Activated CD8-positive, alpha-beta memory T cell treated with anti-CD3 and anti-CD28 coated beads, Interleukin-2, amount 50 U/mL, for 4 hours (primary cell): Measurements from ENCODE around the gene MCCD1.

Experiments used
- DNase-seq: peaks from one replicate; pipeline ENCODE4 v3.0.0-alpha.2; 2020

MCCD1 gene

DNA sequence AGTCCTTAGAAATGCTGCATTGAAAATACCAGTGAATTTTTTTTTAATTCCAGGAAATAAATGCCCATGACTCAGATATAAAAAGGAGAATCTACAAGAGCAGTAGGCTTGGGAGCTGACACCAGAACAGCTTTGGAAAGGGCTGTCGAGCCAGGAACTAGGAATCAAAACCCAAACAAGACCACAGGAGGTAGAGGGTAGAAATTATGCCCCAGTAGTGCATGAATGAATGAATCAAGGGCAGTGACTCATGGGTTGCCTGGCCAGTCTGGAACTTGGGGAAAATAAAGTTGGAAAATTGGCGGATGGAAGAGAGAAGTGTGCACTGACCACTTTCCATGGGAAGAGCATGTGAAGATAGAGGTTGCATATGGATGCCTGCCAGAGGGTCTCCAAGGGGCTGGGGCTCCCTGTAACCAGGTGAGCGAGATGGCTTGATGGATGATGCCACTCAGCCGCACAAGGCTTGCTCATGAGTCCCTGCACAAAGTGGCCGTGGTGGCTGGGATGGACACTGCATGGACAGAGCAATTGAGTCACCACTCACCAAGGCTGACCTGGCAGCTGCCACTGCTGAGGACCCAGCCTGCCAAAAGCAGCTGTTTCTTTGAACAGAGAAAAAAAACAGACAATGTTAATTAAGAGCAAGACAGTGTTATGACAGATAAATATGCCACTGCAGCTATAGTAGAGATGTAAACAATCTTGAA is 15.2 kb upstream of the MCCD1 start:
- no peak for DNase-seq

DNA sequence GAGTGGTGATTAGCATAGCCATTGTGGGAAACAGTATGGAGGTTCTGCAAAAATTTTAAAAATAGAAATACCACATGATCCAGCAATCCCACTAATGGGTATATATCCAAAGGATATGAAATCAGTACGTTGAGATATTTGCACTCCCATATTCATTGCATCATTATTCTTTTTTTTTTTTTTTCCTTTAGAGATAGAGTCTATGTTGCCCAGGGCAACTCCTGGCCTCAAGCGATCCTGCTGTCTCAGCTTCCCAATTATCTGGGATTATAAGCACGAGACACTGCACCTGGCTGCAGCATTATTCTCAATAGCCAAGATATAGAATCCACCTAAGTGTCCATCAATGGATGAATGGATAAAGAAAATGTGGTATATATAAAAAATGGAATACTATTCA is 6.9 kb upstream of the MCCD1 start:
- DNase-seq: no peak

DNA sequence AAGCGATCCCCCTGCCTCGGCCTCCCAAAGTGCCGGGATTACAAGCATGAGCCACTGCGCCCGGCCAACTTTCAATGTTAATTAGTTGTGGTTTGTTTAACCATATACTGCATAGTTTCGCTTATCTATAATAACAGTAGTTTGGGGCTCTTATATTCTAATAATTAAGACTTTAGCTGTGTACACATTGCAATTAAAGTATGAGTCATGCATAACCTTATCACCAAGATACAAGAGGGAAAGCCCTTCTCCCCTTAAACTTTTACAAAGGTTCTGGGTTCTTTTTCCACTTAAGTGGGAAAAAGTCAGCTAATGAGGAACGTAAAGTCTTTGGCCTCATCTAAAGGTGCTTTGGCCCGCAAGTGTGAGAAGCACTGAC is 3.2 kb upstream of the MCCD1 start:
- DNase-seq: no peak

DNA sequence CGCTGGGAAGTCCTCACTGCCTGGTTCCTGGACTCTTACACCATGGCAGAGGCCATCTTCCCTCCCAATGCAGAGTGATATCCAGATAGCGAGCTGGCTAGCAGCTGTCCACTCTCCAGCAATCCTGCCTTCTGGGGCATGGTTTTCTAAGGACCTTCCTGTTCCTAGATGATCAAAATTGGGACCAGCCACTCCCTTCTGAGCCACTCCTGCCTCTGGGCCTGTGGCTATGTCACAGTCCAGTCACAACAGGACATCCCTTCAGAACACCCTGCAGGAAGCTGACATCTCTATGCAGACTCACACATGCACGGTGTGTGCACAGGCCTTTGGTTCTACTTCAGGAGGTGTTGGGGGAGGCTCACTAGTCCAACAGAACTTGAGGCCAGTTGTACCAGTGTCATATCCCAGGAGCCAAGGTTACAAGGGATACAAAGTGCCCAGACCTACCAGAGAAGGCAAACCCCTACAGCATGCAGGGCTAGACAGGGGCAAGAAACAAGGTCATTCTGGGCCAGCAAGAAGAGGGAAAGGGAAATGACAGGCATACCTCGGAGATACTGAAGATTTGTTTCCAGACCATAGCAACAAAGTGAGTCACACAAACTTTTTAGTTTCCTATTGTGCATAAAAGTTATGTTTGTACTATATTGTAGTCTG is 2.7 kb upstream of the MCCD1 start:
- DNase-seq: no peak

DNA sequence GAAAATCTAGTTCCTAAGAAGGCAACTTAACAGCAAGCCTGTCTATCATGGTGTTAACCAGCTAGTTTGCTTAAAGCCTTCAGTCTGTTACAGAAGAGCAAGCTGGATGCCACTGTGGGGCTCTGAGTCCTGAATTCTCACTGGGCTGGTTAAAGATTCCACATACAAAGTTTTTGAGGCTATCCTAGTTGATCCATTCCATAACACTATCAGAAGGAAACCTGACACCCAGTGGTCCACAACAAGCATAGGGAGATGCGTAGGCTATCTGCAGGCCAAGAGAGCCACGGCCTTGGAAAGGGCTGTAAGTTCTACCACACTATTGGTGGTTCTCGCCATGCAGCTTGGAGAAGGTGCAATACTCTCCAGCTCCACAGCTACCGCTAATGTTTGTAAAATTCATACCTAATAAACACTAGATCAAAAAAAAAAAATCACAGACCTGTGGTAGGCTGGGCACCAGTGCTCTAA is 420 bp upstream of the MCCD1 start:
- DNase-seq: no peak

DNA sequence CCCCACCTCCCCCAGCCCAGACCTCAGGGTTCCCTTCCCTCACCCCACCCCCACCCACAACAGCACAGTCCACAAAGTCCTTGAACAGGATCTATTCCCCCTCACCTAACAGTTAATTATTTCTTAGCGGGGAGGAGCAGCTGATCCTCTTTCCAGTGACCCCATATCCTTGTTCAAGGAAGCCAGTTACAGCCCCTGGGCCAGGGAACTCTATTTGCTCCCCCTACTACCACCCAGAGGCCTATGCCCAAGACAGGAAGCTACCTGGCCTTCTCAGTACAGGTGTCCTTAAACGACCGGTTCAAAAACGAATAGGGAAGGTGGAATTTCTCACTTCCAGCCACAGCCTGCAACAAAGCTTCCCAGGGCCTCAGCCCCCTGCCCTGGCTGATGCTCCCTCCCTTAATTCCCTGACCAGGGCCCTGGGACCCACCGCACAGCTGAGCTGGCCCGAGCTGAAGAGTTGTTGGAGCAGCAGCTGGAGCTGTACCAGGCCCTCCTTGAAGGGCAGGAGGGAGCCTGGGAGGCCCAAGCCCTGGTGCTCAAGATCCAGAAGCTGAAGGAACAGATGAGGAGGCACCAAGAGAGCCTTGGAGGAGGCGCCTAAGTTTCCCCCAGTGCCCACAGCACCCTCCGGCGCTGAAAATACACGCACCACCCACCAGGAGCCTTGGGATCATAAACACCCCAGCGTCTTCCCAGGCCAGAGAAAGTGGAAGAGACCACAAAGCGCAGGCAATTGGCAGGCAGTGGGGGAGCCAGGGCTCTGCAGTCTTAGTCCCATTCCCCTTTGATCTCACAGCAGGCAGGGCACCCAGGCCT is 778 bp downstream of the MCCD1 start:
- DNase-seq: no peak

DNA sequence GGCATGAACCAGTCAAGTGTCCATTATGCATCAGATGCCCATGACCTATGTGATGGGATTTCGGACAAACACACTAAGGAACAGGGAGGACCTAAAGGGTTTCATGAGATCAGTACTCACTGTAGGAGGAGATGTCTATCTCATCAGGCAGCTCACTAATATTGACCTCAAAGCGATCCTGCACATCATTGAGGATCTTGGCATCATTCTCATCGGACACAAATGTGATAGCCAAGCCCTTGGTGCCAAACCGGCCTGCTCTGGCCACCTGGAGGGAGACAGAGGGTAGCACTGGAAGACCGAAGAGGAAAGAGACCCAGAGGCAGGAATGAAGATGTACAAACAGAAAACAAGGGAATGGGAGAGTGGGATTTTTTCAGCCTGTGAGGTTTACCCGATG is 1.9 kb downstream of the MCCD1 start:
- DNase-seq: no peak

DNA sequence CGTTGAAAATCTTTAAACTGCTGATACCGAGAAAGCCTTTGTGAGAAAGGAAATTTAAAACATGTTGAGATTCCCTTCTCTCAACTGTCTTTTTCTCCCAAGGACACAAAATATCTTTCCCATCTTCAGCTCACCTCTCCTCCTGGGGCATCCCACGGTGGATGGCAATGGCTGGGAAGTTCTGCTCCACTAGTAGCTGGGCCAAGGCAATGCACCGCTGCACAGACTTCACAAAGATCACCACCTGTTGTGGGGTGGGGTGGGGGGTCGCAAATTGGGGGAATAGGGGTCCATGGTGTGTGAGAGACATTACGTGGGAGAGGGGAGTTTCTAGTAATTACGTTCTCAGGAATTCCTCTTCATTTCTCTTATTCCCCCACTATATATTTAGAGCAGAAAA is 2.4 kb downstream of the MCCD1 start:
- DNase-seq: no peak

DNA sequence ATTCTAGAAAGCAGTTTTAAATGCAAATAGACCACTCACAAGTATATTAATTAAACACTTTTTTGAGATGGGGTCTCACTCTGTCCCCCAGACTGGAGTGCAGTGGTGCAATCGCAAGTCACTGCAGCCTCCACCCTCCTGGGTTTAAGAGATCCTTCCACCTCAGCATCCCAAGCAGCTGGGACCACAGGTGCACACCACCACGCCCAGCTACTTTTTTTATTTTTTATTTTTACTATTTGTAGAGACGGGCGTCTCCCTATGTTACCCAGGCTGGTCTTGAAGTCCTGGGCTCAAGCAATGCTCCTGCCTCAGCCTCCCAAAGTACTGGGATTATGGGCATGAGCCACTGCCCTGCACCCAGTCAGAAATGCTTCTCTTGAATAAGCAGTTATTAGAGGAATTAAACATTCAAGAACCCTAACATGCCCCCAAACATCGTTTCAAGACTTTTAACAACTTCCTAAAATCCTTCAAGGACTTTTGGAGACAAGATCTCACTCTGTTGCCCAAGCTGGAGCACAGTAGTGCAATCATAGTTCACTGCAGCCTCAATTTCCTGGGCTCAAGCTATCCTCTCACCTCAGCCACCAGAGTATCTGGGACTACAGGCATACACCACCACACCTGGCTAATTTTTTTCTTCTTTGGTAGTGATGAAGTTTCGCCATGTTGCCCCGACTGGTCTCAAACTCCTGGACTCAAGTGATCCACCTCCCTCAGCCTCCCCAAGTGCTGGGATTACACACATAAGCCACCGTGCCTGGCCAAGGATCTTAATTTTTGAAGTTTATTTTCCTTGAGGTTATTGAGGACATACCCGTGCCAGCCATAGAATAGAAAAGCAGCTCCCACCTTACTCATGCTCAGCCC is 3.2 kb downstream of the MCCD1 start:
- no peak for DNase-seq

DNA sequence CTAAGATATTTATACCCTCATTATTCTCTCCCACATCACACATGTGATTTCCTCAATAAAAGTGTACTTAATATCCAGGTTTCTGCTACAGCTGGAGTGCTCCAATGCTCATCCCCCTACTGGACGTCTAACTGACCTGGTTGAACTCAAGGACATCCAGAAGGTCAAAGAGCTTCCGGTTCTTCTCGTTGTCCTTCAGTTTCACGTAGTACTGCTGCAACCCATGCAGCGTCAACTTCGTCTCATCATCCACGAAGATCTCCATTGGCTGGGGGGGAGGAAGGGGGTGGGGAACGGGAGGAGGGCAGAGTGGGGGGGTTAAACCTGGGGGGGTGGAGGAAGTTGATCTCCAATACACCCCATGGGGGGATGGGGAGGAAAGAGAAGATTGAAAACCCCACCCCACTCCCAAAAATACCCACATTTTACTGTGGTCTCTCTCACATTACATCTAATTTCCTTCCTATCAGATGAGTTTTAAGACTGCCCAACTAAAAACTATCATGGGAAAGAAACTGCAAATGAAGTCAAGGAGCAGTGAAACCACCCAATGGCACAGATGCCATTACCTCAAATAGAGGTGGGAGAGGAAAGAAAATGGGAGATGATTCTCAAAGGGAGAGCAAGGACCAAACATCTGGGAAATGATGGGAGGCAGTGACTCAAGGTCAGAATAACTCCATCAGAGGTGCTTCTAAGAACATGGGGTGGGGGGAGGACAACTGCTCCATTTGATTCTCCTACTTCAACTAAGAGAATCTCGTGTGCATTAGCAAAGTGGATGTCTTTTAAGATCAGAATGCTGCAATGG is 4.1 kb downstream of the MCCD1 start:
- DNase-seq: no peak

DNA sequence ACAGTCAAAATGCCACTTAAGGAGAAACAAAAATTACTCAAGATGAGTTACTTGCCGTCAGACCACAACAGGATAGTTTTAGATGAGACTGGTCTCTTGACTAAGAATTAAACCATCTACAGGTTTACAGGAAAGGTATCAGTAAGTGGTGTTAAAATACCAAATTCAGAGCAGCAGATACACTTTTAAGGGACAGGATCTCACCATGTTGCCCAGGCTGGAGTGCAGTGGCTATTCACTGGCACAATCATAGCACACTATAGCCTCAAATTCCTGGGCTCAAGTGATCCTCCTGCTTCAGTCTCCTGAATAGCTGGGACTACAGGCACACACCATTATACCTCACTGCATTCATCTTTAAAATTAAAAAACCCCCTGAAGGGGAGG is 4.7 kb downstream of the MCCD1 start:
- DNase-seq: no peak

DNA sequence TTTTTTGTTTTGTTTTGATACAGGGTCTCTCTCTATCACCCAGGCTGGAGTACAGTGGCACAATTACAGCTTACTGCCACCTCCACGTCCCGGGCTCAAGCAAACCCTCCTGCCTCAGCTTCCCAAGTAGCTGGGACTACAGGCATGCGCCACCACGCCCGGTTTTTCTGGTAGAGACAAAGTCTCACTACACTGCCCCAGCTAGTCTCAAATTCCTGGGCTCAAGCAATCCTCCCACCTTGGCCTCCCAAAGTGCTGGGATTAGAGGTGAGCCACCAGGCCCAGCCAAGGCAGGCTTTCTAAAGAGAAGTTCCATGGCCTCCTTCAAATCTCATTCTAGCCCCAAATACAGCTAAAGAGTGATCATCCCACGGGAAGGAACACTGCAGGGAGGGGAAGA is 5.2 kb downstream of the MCCD1 start:
- no peak for DNase-seq

DNA sequence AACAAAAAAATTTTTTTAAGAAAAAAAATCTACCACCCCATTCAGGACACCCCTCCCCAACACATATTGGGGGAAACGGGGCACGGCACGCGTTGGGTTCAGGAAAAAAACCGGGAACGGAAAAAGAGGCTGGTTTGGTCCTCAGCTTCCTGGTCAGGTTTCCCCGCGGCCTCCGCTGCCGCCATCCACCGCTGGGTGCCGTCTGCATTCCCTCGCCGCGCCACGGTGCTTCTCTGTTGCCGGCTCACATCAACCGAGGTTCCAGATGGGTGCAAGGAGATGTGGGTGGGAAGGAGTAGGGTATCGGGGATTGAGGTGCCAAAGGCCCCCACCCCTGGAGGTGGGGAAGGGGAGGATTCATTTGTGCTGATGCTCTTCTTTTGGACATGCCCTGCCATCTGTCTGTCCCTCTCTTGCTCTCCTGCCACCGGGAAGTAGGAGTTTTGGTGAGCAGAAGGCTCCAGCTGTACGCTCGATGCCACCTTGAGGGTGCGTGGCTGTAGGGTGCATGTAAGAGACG is 5.8 kb downstream of the MCCD1 start:
- no peak for DNase-seq

DNA sequence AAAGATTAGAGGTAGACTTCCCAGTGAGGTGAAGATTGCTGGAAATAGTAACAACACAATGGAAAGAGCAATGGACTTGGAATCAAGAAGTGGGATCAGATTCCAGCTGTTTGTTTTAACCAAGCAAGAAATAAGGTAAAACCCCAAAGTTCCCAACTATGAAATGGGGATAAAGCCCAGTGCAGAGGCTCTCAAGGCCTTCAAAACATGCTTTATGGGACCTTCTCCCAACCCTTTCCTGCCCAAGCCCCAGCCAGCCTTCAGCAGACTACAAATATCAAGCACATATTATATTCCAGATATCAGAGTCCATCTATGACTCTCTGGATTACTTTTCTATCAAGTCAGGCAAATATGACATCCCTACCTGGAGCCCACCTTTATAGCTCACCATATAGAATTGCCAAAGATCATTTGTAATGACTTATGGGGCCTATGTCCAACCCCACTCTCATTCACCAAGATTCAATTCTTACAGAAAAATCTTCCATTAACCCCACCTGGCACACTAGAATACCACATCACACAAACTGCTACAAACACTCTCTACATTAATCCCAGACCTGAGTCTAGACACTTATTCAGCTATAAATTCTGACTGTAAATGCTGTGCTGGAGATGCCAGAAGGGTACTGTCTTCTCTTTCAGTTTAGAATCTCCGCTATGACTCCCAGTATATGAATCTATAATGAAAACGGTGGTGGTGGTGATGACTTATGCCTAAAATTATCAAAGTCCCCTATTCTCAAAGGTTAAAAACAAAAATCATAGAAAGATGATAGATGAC is 7.0 kb downstream of the MCCD1 start:
- no peak for DNase-seq

DNA sequence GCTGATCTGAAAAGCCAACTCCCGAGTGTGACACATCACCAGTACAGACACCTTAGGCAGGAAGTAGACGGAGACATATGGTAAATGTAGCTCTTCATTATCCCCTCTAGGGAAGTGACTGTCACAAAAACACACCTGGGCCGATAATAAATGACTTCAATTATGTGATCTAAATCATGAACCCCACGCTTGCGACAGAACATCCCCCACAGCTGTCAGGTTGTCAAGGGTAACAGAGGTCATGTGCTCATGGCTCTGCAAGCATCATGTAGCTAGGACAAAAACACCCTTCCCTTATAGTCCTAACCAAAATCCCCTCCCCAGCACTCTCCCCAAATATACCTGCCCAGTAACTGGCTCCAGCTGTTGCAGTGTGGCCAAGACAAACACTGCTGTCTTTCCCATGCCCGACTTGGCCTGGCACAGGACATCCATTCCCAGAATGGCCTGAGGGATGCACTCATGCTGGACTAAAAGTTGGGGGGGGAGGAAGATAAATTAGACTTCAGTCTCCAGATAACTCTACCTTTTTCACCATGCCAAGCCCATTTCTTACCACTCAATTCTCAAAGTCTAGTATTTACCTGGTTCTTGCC is 10.1 kb downstream of the MCCD1 start:
- DNase-seq: no peak

DNA sequence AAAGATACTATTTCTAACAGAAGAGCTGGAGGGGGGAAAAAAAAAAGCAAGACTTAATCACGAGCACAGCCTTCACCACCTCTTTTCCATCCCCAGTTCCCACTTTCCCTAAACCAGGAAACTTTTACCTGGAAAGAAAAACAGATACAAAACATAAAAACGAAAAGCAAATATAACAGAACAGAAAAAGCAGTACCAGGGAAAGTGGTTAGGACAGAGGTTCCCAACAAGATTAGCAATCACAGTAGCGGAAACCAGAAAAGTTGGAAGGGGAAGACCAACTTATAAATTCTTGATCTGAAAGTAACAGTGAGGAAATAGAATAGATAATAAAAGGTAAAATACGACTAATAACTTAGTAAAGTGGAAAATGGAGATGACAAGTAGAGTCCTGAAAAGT is 11.9 kb downstream of the MCCD1 start:
- no peak for DNase-seq

DNA sequence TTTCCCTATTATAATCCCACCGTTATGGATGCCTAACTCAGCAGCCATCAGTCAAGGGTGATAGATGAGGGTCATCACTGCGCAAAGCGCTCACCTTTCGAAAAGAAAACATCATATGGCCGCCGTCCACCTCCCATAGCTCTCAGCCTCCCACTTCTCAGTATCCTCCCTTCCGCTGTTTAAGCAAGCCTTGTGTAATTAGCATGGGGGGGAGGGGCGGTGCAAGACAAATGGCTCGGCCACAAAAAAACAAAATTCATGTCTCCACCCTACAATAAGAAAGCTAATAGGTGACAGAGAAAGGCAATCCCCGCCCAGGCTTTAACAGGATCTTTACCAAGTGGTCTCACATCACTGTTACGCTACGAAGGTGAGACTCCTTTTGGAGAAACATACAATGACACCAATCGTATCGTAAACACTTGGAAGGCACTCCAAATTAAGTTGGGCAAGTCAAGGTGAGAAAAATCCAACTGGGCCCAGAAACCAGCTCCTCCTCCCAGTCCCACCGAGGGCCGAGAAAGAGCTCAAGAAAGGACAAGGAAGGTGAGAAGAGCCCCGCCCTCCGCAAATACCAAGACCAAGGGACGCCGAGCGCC is 12.4 kb downstream of the MCCD1 start:
- DNase-seq: peak; percentile 64

DNA sequence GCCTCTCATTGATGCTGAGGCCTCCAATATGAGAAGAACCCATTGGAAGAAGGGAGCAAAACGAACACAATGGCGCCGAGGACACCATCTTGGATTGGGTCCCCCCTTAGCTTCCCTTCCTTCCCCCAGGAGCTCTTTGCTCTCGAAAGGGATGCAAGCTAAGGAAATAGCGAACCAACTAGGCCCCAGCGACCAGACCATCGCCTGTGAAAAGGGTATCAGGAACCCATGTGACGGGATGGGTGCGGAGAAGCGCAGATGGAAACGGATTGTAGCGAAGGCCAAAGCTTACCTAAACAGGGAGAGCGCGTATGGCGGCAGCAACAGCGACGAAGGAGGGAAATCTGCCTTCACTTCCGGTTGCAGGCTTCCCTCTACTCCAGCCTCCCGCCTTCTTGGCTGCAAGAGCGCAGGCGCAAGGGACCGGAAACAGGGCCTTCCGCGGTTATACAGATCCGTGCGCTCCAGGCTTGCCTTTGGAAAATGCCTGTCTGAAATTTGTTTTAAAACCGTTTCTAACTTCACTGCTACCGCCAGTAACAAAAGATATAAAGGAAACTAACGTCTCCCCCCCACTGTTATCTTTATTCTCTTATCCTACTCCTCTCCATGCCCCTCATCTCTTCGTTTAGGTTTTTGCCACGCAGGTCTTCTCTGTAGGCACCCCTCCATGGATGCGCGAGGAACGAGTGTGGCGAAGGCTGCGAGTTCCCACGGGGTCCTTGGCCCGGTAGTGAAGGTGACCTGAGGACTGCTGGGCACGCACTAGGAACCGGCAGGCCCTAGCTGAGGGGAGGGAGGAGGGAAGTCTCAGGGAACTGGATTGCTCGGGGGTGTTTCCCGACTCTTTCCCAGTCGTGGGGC is 13.1 kb downstream of the MCCD1 start, which contains the start of gene DDX39B:
Gene DDX39B, minus strand, starts transcription at position 346 of the 864 bp plus-strand sequence. CDS start 1,471 bp downstream, outside the sequence.
- peak; percentile 90 for DNase-seq

DNA sequence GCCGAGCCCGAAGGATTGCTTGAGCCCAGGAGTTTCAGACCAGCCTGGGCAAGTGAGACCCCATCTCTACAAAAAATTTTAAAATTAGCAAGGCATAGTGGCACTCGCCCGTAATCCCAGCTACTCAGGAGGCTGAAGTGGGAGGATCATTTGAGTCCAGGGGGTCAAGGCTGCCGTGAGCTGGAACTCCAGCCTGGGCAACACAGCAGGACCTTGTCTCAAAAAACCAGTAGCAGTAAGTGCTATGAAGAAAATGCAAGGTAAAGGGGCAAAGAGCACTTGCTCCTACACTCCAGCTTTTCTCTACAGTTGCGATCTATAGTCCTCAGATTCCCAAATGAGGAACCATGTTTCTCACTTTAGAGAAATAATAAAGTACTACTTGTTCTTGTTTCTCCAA is 14.9 kb downstream of the MCCD1 start:
- DNase-seq: no peak
